HG02610 (cell line): ENCODE measurements around the gene SORCS2.
"Not testable (repeated sequence)": the region's sequence is repeated elsewhere in the genome, so short reads cannot be mapped to it uniquely, and the experiment has no call there.

Experiments
- ATAC-seq: cut with Tn5 transposase; IDR thresholded peaks from one replicate; pipeline ENCODE4 v1.9.1; 2021; ENCODE audit warnings: mild to moderate bottlenecking, moderate library complexity; ENCODE audit not compliant: unreplicated experiment

Gene SORCS2

DNA sequence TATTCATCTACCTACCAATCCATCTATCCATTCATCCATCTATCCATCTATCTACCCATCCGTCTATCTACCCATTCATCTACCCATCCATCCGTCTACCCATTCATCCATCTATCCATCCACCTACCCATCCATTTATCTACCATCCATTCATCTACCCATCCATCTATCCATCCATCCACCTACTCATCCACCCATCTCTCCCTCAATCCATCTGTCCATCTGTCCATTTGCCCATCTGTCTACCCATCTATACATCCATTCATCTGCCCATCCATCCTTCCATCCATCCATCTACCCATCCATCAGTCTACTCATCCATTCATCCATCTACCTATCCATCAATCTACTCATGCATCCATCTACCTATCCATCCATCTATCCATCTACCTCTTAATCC, 369.2 kb downstream of the SORCS2 start:
- no peak for ATAC-seq

DNA sequence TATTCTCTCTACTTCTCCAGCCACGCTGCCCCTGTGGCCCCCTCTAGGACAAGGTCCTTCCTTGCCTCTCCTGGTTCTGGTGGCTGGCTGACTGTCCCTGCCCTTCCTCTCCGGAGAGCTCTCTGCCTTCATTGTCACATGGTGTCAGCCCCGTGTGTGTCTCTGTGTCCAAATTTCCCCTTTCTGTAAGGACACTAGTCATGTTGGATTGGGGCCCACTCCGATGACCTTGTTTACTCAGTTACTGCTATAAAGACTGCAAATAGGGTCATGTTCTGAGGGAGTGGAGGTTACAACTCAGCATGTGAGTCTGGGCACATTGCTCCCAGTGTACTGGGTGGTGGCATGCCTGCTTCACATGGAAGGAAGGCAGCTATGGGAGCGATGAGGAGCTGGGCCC, 371.9 kb downstream of the SORCS2 start:
- no peak for ATAC-seq

DNA sequence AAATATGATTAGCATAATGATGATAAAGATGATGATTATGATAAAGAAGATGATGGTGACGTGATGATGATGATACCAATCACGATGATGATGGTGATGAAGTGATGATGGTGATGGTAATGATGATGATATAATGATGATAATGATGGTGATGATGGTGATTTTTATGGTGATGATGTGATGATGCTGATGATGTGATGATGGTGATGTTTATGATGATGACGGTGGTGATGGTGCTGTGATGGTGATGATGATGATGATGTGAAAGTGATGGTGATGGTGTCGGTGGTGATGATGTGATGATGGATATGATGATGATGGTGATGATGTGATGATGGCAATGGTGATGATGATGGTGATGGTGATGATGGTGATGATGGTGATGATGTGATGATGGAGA, 373.1 kb downstream of the SORCS2 start:
- no peak for ATAC-seq

DNA sequence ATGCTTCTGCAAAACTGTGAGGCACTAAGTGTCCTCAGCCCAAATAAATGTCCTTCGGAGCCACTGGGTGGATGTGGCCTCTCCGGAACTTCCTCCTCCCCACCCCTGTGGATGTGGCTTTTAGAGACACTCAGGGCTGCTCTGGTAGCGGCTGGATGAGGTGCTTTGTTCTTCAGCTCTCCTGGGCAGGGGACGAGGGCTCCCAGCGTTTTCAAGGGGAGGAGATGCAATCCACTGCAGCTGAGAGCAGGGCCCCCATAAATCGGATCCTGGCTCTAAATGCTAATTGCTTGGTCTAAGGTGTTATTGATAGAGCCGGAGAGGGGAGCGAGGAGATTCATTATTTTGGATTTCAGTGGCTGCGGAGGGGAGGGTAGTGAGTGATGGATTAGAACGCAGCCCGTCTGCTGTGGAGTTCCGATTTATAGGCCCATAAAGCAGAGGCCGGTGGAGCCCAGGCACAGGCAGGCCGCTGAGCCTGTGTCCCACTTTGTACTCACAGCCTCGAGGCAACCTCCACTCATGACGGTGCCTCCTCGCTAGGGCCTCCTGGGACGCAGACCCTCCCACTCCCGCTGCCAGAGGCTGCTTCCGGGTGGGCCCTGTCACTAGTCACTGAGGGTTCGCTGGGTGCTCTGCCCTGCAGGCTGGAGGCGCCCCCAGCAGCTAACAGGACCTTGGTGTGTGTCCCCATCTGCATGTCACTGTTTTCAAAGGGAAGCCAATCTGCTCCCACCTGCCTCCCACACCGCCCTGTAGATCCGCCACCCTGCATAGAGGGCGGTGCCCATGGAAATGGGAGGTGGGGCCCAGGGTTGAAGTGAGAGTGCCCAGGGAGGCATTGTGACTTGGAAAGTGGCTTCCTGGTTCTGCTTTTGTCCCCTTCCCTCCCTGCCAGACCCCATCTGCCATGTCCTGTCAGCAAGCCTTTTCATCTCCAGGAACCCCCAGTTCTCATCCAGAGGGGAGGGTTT, 377.8 kb downstream of the SORCS2 start:
- no peak for ATAC-seq

DNA sequence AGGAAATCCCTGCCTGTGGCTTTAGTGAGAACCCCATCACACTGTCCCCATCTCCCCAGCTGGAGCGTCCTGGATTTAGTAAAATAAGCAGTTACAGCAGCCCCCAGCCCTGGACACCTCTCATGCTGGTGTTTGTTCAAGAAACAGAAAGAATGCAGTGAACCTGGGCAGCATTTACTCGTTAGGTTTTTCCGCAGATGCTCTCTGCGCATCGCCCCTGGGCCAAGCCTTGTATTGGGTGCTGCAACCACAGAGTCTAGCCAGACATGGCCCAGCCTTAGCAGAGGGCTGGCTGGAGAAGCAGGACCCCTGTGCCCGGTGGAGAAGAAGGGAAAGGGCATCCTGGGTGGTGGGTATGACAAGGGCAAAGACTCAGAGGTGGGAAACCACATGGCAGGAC, 378.7 kb downstream of the SORCS2 start:
- no peak for ATAC-seq

DNA sequence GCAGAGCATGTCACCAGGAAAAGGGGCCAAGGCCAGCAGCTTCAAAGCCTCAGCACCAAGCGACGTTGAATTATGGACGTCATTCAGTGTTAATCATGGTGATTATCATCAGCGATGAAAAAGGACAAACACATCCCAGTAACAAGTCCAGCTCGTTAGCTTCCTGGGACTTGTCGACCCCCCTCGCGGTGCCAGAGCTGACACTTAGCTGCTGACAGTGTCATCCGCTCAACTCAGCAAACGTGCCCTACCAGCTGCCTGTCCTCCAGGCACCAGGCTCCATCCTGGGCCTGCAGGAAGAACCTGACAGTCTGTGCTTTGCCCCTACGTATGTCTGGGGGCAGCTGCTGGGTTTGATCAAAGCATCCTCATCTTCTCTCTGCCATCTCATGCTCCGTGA, 379.4 kb downstream of the SORCS2 start:
- no peak for ATAC-seq

DNA sequence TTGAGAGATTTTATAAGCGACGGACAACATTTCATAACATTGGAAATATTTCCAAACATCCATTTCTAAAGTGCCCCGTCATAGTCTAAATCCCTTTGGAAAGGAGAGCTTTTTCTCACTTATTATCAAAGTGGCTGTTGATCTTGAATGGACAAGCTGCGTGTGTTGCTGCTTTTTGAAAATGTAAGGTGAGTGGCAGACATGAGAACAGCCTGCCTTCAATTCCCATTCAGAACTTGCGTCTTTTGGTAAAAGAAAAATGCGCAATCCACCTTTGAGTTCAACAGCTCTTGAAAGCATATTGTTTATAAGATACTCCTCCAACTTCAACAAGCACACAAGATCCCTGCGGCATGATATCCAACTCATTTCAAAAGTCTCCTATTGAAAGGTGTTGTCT, 380.6 kb downstream of the SORCS2 start:
- ATAC-seq, result no peak

DNA sequence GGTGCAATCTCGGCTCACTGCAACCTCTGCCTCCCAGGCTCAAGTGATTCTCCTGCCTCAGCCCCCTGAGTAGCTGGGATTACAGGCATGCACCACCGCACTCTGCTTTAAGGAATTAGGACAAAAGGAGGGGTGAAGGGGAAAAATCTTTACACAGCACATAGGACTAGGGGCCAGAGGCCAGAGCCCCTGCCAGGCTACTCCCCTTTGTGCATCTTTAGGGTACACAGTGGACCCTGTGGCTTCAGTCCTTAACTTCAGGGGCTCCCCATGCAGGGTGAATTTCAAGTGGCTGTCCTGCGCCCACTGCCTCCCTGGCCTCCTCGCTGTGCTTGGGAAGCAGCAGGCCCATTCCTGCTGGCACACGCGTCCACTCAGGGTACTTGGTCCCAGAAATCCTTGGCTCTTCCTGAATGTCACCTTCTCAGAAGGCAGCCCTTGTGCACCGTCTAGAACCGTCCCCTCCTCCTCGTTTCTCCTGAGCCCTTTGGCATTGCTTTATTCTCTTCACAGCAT, 381.3 kb downstream of the SORCS2 start:
- no peak for ATAC-seq

DNA sequence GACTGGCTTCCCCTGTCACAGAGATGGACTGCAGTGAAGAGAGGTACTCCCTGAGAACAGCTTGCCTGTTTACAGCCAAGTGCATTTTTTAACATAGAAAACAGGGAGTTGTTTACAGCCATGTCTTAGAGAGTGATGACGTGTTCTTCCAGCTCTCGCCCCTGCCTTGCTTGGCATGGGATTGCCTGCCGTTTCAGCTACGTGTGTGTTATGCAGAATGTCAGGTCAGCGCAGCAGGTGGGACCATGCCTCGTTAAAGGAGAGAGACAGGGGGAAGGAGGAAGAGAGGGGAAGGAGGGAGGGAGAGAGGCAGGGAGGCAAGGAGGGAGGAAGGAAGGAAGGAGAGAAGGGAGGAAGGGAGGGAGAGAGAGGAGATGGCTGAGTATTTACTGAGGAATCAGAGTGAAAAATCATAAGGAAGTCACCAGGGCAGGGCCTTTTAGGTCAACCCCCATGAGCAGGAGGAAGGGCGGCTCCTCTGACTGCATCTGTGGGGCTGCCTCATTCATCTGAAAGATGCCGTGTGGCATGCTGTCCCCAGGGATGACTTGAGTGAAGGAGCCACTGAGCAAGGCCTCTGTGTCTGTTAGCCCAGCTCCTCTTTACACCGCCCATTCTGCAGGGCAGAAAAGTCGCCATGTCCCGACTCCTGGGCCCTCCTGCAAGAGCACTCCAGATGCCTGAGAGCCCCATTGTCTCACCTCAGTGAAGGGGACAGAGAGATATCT, 382.1 kb downstream of the SORCS2 start:
- ATAC-seq, result no peak

DNA sequence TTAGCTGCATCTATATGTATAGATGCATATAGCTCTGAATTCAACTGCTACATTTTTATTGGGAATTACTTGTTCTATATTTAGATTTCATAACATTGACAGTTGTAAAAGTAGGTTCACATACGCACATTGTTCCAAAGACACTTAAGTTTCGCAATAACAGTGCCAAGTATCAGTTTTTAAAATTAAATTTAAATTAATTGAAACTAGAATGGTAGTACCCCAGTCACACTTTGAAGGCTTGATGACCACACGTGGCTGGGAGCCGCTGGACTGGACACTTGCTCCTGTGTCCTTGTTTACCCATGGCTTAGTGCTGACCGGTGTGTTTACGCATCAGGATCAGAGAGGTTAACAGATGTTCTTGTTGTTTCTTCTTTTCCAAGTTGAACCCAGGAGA, 383.1 kb downstream of the SORCS2 start:
- ATAC-seq, result no peak

DNA sequence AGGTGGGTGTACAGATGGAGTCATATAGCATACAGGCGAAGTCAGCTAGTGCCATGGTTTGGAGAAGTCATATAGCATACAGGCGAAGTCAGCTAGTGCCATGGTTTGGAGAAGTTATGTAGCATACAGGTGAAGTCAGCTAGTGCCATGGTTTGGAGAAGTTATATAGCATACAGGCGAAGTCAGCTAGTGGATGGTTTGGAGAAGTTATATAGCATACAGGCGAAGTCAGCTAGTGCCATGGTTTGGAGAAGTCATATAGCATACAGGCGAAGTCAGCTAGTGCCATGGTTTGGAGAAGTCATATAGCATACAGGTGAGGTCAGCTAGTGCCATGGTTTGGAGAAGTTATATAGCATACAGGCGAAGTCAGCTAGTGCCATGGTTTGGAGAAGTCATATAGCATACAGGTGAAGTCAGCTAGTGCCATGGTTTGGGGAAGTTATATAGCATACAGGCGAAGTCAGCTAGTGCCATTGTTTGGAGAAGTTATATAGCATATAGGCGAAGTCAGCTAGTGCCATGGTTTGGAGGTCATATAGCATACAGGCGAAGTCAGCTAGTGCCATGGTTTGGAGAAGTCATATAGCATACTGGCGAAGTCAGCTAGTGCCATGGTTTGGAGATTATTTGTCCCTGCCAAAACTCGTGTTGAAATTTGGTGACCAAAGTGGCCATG, 385.2 kb downstream of the SORCS2 start:
- ATAC-seq, result not testable (repeated sequence)

DNA sequence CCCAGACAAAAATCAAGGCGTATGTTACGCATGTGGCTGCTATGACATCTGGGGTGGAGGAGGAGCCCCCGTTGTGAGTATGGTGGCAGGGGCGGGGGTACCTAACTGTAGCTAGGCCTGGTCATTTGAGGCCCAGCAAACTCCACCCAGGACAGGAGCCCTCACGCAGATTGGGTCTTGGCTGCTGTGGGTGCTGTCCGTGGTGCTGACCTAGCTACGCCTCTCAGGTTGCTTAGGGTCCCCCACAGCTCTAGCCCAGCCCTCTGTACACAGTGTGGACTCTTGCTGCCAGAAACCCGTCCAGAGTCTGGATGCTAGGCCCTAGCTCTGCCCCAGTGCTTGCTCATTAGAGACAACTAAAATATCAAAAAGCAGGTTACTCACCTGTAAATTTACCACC, 389.1 kb downstream of the SORCS2 start:
- ATAC-seq, result no peak

DNA sequence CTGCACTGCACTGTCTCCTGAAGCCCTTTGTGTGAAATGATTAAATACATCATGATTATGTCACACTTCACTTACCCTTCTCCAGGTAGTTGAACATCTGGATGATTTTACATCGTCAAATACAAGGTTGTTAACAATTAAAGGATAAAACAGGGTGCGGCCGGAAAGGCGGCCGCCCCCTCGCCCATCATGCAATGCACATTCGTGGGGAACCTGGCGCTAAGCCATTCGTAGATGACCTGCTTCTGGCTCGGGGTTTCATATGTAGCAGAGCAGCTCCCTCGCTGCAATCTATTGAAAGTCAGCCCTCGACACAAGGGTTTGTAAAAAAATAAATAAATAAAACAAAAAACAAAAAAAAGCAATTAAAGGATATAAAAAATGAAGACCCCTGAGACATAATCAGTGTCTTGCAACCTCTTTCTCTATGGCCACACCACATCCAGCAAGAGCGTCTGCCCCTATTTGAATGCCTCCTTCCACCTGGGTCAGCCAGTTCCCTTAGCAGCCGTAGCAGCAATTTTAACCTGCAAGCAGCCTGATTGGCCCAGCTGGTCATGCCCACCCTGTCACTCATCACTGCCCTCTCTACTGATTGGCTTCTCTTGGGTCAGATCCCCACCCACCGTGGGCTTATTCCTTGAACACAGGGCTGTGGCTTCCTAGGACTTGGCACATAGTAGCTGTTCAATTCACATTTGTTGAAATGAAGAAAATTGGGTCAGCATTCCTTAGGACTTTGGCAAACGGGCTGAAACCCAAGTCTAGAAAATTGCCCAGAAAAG, 390.2 kb downstream of the SORCS2 start:
- ATAC-seq, result no peak

DNA sequence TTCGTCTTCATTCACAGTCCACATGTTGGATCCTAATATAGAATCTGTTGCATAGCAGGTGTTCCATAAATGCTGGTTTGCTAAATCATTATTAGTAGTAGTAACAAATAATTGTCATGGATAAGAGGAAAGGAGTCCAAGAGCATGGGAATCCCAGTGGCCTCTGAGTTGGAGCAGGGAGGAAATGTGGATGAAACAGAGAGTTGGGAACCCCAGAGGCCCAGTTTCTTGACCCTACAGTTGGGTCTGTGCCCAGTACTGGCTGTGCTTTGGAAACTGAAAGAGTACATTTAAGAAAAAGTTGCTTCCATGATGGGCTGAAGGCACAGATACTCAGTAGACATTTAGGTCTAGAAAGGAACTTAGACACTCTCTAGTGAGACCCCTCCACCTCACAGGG, 391.8 kb downstream of the SORCS2 start:
- no peak for ATAC-seq

DNA sequence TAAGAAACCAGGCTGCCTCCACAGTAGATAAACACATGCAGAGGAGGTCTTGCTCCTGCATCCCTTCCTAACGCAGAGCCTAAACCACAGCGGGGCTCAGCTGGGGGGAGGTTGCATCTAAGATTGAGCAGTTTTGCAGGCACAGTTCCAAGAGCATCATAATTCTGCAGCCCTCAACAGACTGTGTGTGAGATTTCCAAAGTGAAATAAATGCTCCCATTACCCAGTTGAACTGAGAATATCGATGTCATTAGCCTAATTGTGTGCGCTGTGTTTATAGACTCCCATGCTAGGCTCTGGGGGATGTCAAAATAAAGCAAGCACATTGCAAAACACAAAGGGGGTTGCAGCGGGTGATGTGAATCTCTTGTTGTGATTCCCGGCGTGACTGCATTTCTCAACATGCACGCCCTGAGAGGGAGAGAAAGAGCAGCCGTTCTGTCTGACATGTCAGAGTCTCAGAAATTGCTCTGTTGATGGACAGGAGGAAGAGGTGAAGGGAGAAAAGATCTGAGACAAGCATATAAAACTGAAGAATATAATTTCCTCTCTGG, 392.3 kb downstream of the SORCS2 start:
- ATAC-seq, result no peak

DNA sequence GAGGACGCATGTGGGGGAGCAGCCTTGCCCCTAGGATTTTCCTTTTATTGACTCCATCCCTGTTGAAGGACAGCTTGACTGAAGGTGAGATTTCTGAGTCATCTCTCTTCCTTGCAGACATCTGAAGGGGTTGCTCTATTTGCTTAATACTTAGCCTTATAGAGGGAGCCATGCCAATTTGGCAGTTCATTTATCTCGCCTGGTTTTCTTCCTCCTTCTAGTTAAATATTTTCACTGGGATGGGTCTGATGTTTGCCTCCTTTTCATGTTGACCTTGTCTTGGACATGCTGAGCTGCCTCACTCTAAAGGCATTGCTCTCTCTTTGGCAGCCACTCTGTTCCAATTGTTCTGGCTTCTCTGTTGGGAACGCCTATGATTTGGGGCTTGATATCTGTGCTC, 393.4 kb downstream of the SORCS2 start:
- no peak for ATAC-seq

DNA sequence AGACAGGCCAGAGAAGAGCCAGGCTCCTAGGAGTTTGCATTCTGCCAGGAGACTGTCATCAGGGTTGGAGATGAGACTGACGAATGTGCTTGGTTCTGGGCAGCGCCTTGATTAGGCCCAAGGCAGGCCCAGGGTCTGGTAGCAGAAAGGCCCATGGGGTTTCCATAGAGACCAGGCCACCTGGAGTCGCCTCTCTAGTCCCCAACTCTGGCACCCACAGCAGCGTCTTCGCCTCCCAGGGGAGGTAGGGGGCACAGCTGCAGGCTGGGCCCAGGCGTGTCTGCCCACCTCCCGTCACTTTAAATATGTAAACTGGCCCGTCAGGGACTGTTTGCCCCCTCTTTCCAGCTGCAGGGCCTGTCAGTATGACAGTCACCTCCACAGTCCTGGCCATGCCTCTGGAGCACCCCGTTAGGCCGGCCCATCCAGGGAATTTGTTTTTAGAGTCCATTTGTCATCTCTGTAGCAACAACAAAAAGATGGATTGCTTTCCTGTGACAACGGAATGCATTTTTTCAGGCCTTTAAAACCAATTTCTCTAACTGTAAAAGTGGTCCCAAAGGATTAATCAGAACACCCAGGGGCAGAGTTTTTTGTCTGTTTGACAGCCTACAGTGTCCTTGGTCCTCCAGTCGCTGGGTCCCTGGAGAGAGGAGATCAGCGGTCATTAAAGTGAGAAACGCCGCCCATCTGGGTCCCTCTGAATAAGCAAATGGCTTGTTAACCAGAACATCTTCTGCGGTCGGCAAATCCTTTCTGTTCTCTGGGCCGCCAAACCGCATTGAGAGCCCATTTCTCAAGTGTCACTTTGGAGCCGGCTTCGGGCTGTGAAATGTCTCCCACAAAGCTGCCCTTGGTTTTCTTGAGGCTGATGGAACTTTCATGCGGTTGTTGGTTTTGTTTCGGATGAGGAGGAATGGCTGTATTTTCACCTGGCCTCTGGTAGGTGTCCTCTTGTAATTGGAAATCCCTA, 395.4 kb downstream of the SORCS2 start:
- no peak for ATAC-seq

DNA sequence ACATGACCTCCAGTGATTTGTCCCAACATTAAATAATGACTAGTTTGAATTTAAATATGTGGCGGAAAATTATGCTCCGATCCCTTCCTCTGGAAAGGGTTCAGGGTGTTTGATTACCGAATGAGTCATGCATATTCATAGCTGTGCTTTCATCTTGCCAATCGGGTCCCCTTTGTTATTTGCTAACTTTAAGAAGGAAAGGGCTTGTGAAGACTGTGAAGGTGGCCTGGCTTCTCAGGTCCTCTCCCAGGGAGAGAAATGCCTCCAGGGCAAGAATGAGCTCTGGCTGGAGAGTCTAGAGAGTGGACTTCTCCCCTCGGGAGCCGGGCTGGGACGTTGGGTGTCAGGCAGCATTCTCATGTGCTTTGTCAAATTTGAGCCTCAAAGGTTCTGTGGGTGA, 397.9 kb downstream of the SORCS2 start:
- ATAC-seq, result no peak

DNA sequence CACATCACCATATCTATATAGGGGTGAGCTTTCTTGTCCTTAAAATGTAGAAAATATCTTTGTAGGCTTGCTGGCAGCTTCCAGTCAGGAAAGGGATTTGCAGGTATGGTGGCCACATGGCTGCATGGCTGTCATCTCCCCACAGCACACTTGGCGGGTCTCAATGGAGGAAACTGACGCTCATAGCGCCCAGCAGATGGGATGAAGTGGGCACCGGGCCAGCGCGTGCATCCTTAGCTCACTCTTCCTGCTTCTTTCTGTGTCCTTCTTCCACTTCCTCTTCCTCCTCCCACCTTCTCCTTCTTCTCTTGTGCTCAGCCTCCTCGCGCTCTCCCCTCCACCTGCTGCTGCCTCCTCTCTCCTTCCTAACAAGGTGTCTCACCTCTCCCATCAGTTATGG, 398.6 kb downstream of the SORCS2 start:
- ATAC-seq, result no peak
